SU-DHL-6 (cell line): ENCODE data around the gene YARS1.

Experiments
- EZH2phosphoT487 ChIP-seq: fragments of 200-600 bp; sonication (generic), shearing (Covaris generic); conservative IDR thresholded peaks from 2 replicates; pipeline ENCODE4 v1.6.1; 2018; ENCODE audit warnings: mild to moderate bottlenecking, antibody characterized with exemption, low read length, moderate library complexity, mixed read lengths
- TF ChIP-seq, protein P1 (sequence below): fragments of 200-600 bp; sonication (generic); IDR thresholded peaks from one replicate; pipeline ENCODE4 v1.5.1; 2017; ENCODE audit warnings: antibody characterized with exemption, mild to moderate bottlenecking, low read length, moderate library complexity; ENCODE audit not compliant: insufficient read depth, poor library complexity, severe bottlenecking

DNA sequence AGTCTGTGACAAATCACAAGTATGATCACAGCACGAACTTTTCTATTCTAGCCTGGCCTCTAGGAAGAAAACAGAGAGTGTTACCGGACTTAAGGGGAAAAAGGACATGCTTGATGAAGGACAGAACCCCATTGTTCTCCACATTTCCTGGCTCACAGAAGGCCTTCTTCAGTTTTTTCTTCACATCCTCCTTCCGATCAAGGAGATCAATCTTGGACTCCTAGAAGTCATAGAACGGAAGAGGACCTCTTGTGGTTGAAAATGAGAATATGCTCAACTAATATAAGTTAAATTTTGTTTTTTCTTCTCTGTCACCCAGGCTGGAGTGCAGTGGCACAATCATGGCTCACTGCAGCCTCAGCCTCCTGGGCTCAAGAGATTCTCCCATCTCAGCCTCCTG lies 30.3 kb downstream of the YARS1 start:
- TF ChIP-seq, protein P1, sequence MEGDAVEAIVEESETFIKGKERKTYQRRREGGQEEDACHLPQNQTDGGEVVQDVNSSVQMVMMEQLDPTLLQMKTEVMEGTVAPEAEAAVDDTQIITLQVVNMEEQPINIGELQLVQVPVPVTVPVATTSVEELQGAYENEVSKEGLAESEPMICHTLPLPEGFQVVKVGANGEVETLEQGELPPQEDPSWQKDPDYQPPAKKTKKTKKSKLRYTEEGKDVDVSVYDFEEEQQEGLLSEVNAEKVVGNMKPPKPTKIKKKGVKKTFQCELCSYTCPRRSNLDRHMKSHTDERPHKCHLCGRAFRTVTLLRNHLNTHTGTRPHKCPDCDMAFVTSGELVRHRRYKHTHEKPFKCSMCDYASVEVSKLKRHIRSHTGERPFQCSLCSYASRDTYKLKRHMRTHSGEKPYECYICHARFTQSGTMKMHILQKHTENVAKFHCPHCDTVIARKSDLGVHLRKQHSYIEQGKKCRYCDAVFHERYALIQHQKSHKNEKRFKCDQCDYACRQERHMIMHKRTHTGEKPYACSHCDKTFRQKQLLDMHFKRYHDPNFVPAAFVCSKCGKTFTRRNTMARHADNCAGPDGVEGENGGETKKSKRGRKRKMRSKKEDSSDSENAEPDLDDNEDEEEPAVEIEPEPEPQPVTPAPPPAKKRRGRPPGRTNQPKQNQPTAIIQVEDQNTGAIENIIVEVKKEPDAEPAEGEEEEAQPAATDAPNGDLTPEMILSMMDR, result no peak
- TF ChIP-seq EZH2phosphoT487, result no peak
